Ramos (cell line): ENCODE results near the gene RAG2.

Experiments used
- in situ Hi-C: fragments of 300-500 bp; cut with MboI; formaldehyde crosslinking; loops from one replicate; pipeline ENCODE4 v1.14.3; 2022; ENCODE audit warnings: low sequenced_read_pairs; ENCODE audit not compliant: unreplicated experiment

The RAG2 gene

GRCh38 chr11:36598051-36598450 is at the start of gene RAG2:
TSS of gene RAG2 (minus strand) at chr11:36598236. CDS start at chr11:36594168, 4,068 bp downstream.
- in situ Hi-C loops = no loop called here

GRCh38 chr11:36638556-36638955 is 40.5 kb upstream of the RAG2 start:
- in situ Hi-C loops = no loop called here

- in situ Hi-C loops = no loop called here
Measured at GRCh38 chr11:36635066-36635862, 37.2 kb upstream of the RAG2 start.

GRCh38 chr11:36631774-36632173 is 33.7 kb upstream of the RAG2 start:
- in situ Hi-C loops = no loop called here

- in situ Hi-C loops = no loop called here
Measured at GRCh38 chr11:36628765-36629244, 30.8 kb upstream of the RAG2 start.

- in situ Hi-C loops = no loop called here
Measured at GRCh38 chr11:36628141-36628540, 30.1 kb upstream of the RAG2 start.

GRCh38 chr11:36627471-36627870 is 29.4 kb upstream of the RAG2 start:
- in situ Hi-C loops = no loop called here

- in situ Hi-C loops = no loop called here
Measured at GRCh38 chr11:36627006-36627405, 29.0 kb upstream of the RAG2 start.

GRCh38 chr11:36623494-36623893 is 25.5 kb upstream of the RAG2 start:
- in situ Hi-C loops = no loop called here

- in situ Hi-C loops = no loop called here
Measured at GRCh38 chr11:36622431-36623136, 24.5 kb upstream of the RAG2 start.

- in situ Hi-C loops = no loop called here
Measured at GRCh38 chr11:36620246-36620645, 22.2 kb upstream of the RAG2 start.

- in situ Hi-C loops = no loop called here
Measured at GRCh38 chr11:36619502-36619901, 21.5 kb upstream of the RAG2 start.

- in situ Hi-C loops = no loop called here
Measured at GRCh38 chr11:36618363-36619047, 20.5 kb upstream of the RAG2 start.

GRCh38 chr11:36617543-36618362 is 19.7 kb upstream of the RAG2 start:
- in situ Hi-C loops = no loop called here

- in situ Hi-C loops = no loop called here
Measured at GRCh38 chr11:36615826-36616225, 17.8 kb upstream of the RAG2 start.

GRCh38 chr11:36609383-36609782 is 11.3 kb upstream of the RAG2 start:
- in situ Hi-C loops = no loop called here

GRCh38 chr11:36608491-36609199 is 10.6 kb upstream of the RAG2 start:
- in situ Hi-C loops = no loop called here

- in situ Hi-C loops = no loop called here
Measured at GRCh38 chr11:36605221-36606216, 7.5 kb upstream of the RAG2 start.
